B cell (primary cell): ENCODE data around the gene CHMP1B. TPM values are rescaled to one million over a fixed set of nuclear protein-coding genes. Genes with fewer than 3 reads are reported as not detected.

Experiments
- ATAC-seq: fragments of 200-7000 bp; cut with Tn5 transposase; one replicate; pipeline ENCODE4 v1.10.0; 2021; ENCODE audit warnings: low read depth, mild to moderate bottlenecking, moderate number of reproducible peaks, moderate library complexity
- CTCF ChIA-PET: fragments of 350-600 bp; sonication (Branson Sonifier 250); formaldehyde crosslinking; loops from one replicate; lab custom pipeline; 2021; ENCODE audit warnings: antibody characterized with exemption, inconsistent platforms; lab: Charles Lee
- POLR2A ChIA-PET: fragments of 350-600 bp; sonication (Branson Sonifier 250); formaldehyde crosslinking; loops from one replicate; lab custom pipeline; 2021; ENCODE audit warnings: antibody characterized with exemption; lab: Charles Lee
- DNase-seq: peaks from one replicate; pipeline ENCODE4 v3.0.0; 2013
- H2AFZ ChIP-seq: 2 replicates; pipeline ENCODE4 v1.6.1; 2012; ENCODE audit warnings: mild to moderate bottlenecking, low read depth, low read length; ENCODE audit not compliant: insufficient read depth, poor library complexity, severe bottlenecking
- H3K27ac ChIP-seq, 2 donors: 1 replicate in 1 of 2; 2 replicates in 1 of 2; pipeline ENCODE4 v1.5.1; 2012 to 2013; ENCODE audit warnings: low read length in 2 of 2, mild to moderate bottlenecking in 2 of 2, moderate library complexity in 1 of 2
- H3K27me3 ChIP-seq, 4 experiments: fragments of 200-600 bp in 1 of 4; sonication (generic) in 1 of 4; replicated peaks in 1 of 4; 1 replicate in 2 of 4; 2 replicates in 2 of 4; pipeline versions ENCODE4 v1.6.1 to v1.7.0; 2013 to 2016; ENCODE audit warnings: low read length in 3 of 4, mild to moderate bottlenecking in 2 of 4, mixed read lengths in 1 of 4, moderate library complexity in 1 of 4; ENCODE audit not compliant: insufficient read depth in 4 of 4, control insufficient read depth in 3 of 4; ENCODE audit errors: control extremely low read depth in 1 of 4
- H3K36me3 ChIP-seq, 2 experiments: replicated peaks in 1 of 2; 1 replicate in 1 of 2; 2 replicates in 1 of 2; pipeline versions ENCODE4 v1.6.1 to v1.7.1; 2013; ENCODE audit warnings: low read length in 1 of 2; ENCODE audit not compliant: insufficient read depth in 2 of 2, control insufficient read depth in 1 of 2; ENCODE audit errors: control extremely low read depth in 1 of 2, extremely low read depth in 1 of 2
- H3K4me1 ChIP-seq, 2 donors: fragments of 200-600 bp in 1 of 2; sonication (generic) in 1 of 2; 1 replicate in 1 of 2; 2 replicates in 1 of 2; pipeline versions ENCODE4 v1.5.1 to v1.6.1; 2013 to 2017; ENCODE audit warnings: low read length in 2 of 2; ENCODE audit not compliant: control insufficient read depth in 2 of 2, insufficient read depth in 2 of 2
- H3K4me2 ChIP-seq: replicated peaks from 2 replicates; pipeline ENCODE3; 2012; ENCODE audit warnings: mild to moderate bottlenecking, low read depth, low read length; ENCODE audit not compliant: poor library complexity, severe bottlenecking
- H3K4me3 ChIP-seq, 5 experiments: fragments of 200-600 bp in 1 of 5; sonication (generic) in 1 of 5; 1 replicate in 3 of 5; 2 replicates in 2 of 5; pipeline versions ENCODE4 v1.5.1 to v1.7.0; 2011 to 2016; ENCODE audit warnings: low read length in 4 of 5, mild to moderate bottlenecking in 4 of 5, low read depth in 2 of 5, control low read depth in 1 of 5, moderate library complexity in 1 of 5; ENCODE audit not compliant: insufficient read depth in 1 of 5; ENCODE audit errors: control extremely low read depth in 1 of 5, extremely low read depth in 1 of 5
- H3K79me2 ChIP-seq: fragments of 200-600 bp; sonication (generic); one replicate; pipeline ENCODE4 v1.6.0; 2016; ENCODE audit warnings: low read length; ENCODE audit not compliant: control insufficient read depth, insufficient read depth
- H3K9ac ChIP-seq: fragments of 200-600 bp; sonication (generic); 2 replicates; pipeline ENCODE4 v1.6.1; 2017; ENCODE audit warnings: mild to moderate bottlenecking, low read length, moderate library complexity
- H3K9me3 ChIP-seq, 3 donors: one replicate each; pipeline versions ENCODE4 v1.6.1 to v1.7.1; 2013; ENCODE audit warnings: low read length in 2 of 3; ENCODE audit not compliant: control insufficient read depth in 2 of 3, insufficient read depth in 1 of 3; ENCODE audit errors: control extremely low read depth in 1 of 3
- H4K20me1 ChIP-seq: 2 replicates; pipeline ENCODE4 v1.6.0; 2012; ENCODE audit warnings: mild to moderate bottlenecking, low read length; ENCODE audit not compliant: insufficient read depth, control insufficient read depth, poor library complexity, severe bottlenecking
- H3K27ac Mint-ChIP-seq: one replicate; pipeline ENCODE4 v1.8.0; 2021; ENCODE audit warnings: mixed read lengths
- H3K27me3 Mint-ChIP-seq: one replicate; pipeline ENCODE4 v1.8.0; 2021; ENCODE audit warnings: mixed read lengths
- H3K4me1 Mint-ChIP-seq: one replicate; pipeline ENCODE4 v1.8.0; 2021; ENCODE audit warnings: mixed read lengths
- H3K4me3 Mint-ChIP-seq: one replicate; pipeline ENCODE4 v1.8.0; 2021; ENCODE audit warnings: mixed read lengths
- H3K9me3 Mint-ChIP-seq: one replicate; pipeline ENCODE4 v1.8.0; 2022; ENCODE audit warnings: mixed read lengths; ENCODE audit not compliant: insufficient read depth
- CTCF ChIP-seq: fragments of 200-600 bp; IDR thresholded peaks from one replicate; pipeline ENCODE4 v1.8.0; 2022; ENCODE audit warnings: antibody characterized with exemption, mild to moderate bottlenecking
- EZH2 ChIP-seq: IDR thresholded peaks from 2 replicates; pipeline ENCODE4 v1.6.1; 2012; ENCODE audit warnings: borderline replicate concordance, low read depth, mild to moderate bottlenecking, moderate library complexity, low read length; ENCODE audit not compliant: insufficient read depth, poor library complexity, severe bottlenecking
- WGBS: methylation state at CpG from one replicate; pipeline ENCODE4 v1.1.5; 2013; ENCODE audit warnings: missing lambda C conversion rate; ENCODE audit not compliant: insufficient coverage; 5-methylcytosine and 5-hydroxymethylcytosine counted together
- intact Hi-C: fragments of 100-400 bp; cut with micrococcal nuclease; formaldehyde crosslinking; loops from one replicate; pipeline ENCODE4 v1.10.0; 2022
- polyA plus RNA-seq: library from polyadenylated mRNA; depleted of rRNA; stranded (reverse); fragments of >200 nt; gene quantifications from 2 replicates; pipeline ENCODE4 v1.2.3, GENCODE V29; 2012
- total RNA-seq, 2 donors: library from RNA; stranded (reverse); fragments of 120-200 nt in 1 of 2; gene quantifications; 1 replicate in 1 of 2; 2 replicates in 1 of 2; pipeline versions ENCODE4 v1.2.3 to v1.2.4, GENCODE V29; 2013 to 2022

Gene CHMP1B
- total and polyA plus RNA-seq, 2 donors (not counting 1 experiment from before 2014, with no cell fraction given) = 55.4 to 86.0 TPM

- H3K9me3 ChIP-seq = no peaks in the 10 kb centered on the region
- H4K20me1 ChIP-seq = no peaks in the 10 kb centered on the region
- no peak overlapping the region for H3K9ac ChIP-seq
- H3K4me2 ChIP-seq = no peak overlapping the region
- peaks cover 0 to 42% of the 10 kb centered on the region in 2 experiments for H3K36me3 ChIP-seq
- H3K79me2 ChIP-seq = peaks cover 13% of the 10 kb centered on the region
- TF ChIP-seq EZH2 (no peak), CTCF (no peak)
- H3K27ac Mint-ChIP-seq = no peak overlapping the region
- H3K4me3 Mint-ChIP-seq = no peak overlapping the region
- peaks cover 5% of the 10 kb centered on the region for H3K4me1 Mint-ChIP-seq
- no peak overlapping the region for H3K4me3 ChIP-seq
- peaks cover under 1 to 1% of the 10 kb centered on the region in 2 donors for H3K4me1 ChIP-seq
- intact Hi-C loops = no loop called here
- DNase-seq (no peak), ATAC-seq (no peak)
- no peak overlapping the region for H3K27ac ChIP-seq
- no peaks in the 10 kb centered on the region for H3K9me3 Mint-ChIP-seq
- H3K27me3 Mint-ChIP-seq = no peaks in the 10 kb centered on the region
- H2AFZ ChIP-seq = no peak overlapping the region
- CTCF ChIA-PET = no interaction called here
- H3K27me3 ChIP-seq = no peaks in the 10 kb centered on the region
- WGBS = 100% methylated on average over 1 of the region's 5 CpGs
- POLR2A ChIA-PET = no interaction called here
Measured at GRCh38 chr18:11901826-11902438, 50.7 kb downstream of the CHMP1B start.

- intact Hi-C loops = no loop called here
- H3K27me3 ChIP-seq = no peaks in the 10 kb centered on the region
- DNase-seq (no peak), ATAC-seq (no peak)
- TF ChIP-seq EZH2 = no peak
- no peak for TF ChIP-seq CTCF
- H3K27ac ChIP-seq = no peak overlapping the region
- no peak overlapping the region for H3K4me3 ChIP-seq
- Mint-ChIP-seq H3K4me3 (no peak overlapping the region), H3K9me3 (no peaks in the 10 kb centered on the region), H3K4me1 (peaks cover 10% of the 10 kb centered on the region), H3K27ac (no peak overlapping the region), H3K27me3 (no peaks in the 10 kb centered on the region)
- no peak overlapping the region for H2AFZ ChIP-seq
- H3K79me2 ChIP-seq = peaks cover 21% of the 10 kb centered on the region
- H3K36me3 ChIP-seq = peaks cover 0 to 36% of the 10 kb centered on the region in 2 experiments
- no peaks in the 10 kb centered on the region for H4K20me1 ChIP-seq
- ChIA-PET CTCF (no interaction called here), POLR2A (no interaction called here)
- no peaks in the 10 kb centered on the region for H3K9me3 ChIP-seq
- no peak overlapping the region for H3K9ac ChIP-seq
- H3K4me2 ChIP-seq = no peak overlapping the region
- H3K4me1 ChIP-seq = peaks cover 8 to 9% of the 10 kb centered on the region in 2 donors
- WGBS = 96% methylated on average over 5 of the region's 7 CpGs
Measured at GRCh38 chr18:11902522-11903292, 51.5 kb downstream of the CHMP1B start.
